Left ventricle myocardium inferior (tissue), 1 donor: ENCODE measurements around the gene SLC17A3. TPM values are rescaled to one million over a fixed set of nuclear protein-coding genes. Genes with fewer than 3 reads are reported as not detected.

Experiments
- DNase-seq: peaks from one replicate; pipeline ENCODE4 v3.0.0-alpha.2; 2020
- H3K27ac ChIP-seq: fragments of 200-600 bp; replicated peaks from 2 replicates; pipeline ENCODE4 v1.8.0; 2021
- H3K27me3 ChIP-seq: fragments of 200-600 bp; 2 replicates; pipeline ENCODE4 v1.8.0; 2021; ENCODE audit warnings: low read depth
- H3K36me3 ChIP-seq: fragments of 200-600 bp; 2 replicates; pipeline ENCODE4 v1.8.0; 2021
- H3K4me1 ChIP-seq: fragments of 200-600 bp; 2 replicates; pipeline ENCODE4 v1.8.0; 2021
- H3K4me3 ChIP-seq: fragments of 200-600 bp; 2 replicates; pipeline ENCODE4 v1.8.0; 2021; ENCODE audit warnings: mild to moderate bottlenecking, moderate library complexity
- H3K9me3 ChIP-seq: fragments of 200-600 bp; replicated peaks from 2 replicates; pipeline ENCODE4 v1.8.0; 2021
- CTCF ChIP-seq: fragments of 200-600 bp; IDR thresholded peaks from 2 replicates; pipeline ENCODE4 v1.8.0; 2021; ENCODE audit warnings: antibody characterized with exemption, mild to moderate bottlenecking, borderline replicate concordance
- intact Hi-C: fragments of 100-400 bp; cut with micrococcal nuclease; formaldehyde crosslinking; loops from one replicate; pipeline ENCODE4 v1.11.0; 2022
- total RNA-seq: library from RNA; stranded (reverse); fragmentation: NEBNext Ultra II Directional; extraction: Animal tissue kit (Norgen Biotek cat#: 25700); gene quantifications from one replicate; pipeline ENCODE4 v1.2.1, GENCODE V29; 2021
- donor health status: DM: no; HTN: yes; CAD: no; lungs with severe emphysema.

Gene SLC17A3
- total RNA-seq, 1 donor from 2014 or later = not detected

GRCh38 chr6:25898289-25898977, 24.4 kb upstream of the SLC17A3 start:
- Histone ChIP-seq H3K27me3 (peaks cover 9% of the 10 kb centered on the region), H3K36me3 (no peaks in the 10 kb centered on the region), H3K4me3 (no peak overlapping the region), H3K4me1 (no peaks in the 10 kb centered on the region), H3K9me3 (no peaks in the 10 kb centered on the region), H3K27ac (no peak overlapping the region)
- no peak for DNase-seq
- no peak for TF ChIP-seq CTCF
- intact Hi-C loops = no loop called here

- TF ChIP-seq CTCF = no peak
- Histone ChIP-seq H3K36me3 (no peaks in the 10 kb centered on the region), H3K4me1 (no peaks in the 10 kb centered on the region), H3K27ac (no peak overlapping the region), H3K4me3 (no peak overlapping the region), H3K9me3 (no peaks in the 10 kb centered on the region), H3K27me3 (no peaks in the 10 kb centered on the region)
- intact Hi-C loops = no loop called here
- no peak for DNase-seq
Observed at GRCh38 chr6:25896252-25896651, 22.2 kb upstream of the SLC17A3 start.

- no peak overlapping the region for H3K4me3 ChIP-seq
- H3K36me3 ChIP-seq = no peaks in the 10 kb centered on the region
- TF ChIP-seq CTCF = no peak
- DNase-seq = no peak
- no peaks in the 10 kb centered on the region for H3K9me3 ChIP-seq
- no peaks in the 10 kb centered on the region for H3K4me1 ChIP-seq
- H3K27me3 ChIP-seq = no peaks in the 10 kb centered on the region
- H3K27ac ChIP-seq = no peak overlapping the region
- intact Hi-C loops = no loop called here
Observed at GRCh38 chr6:25895771-25896170, 21.7 kb upstream of the SLC17A3 start.

GRCh38 chr6:25893778-25894177, 19.7 kb upstream of the SLC17A3 start:
- no peak for TF ChIP-seq CTCF
- Histone ChIP-seq H3K9me3 (no peaks in the 10 kb centered on the region), H3K4me3 (no peak overlapping the region), H3K36me3 (no peaks in the 10 kb centered on the region), H3K27me3 (no peaks in the 10 kb centered on the region), H3K4me1 (no peaks in the 10 kb centered on the region), H3K27ac (no peak overlapping the region)
- intact Hi-C loops = no loop called here
- no peak for DNase-seq

GRCh38 chr6:25892877-25893276, 18.8 kb upstream of the SLC17A3 start:
- H3K27ac ChIP-seq = no peak overlapping the region
- H3K4me1 ChIP-seq = no peaks in the 10 kb centered on the region
- H3K36me3 ChIP-seq = no peaks in the 10 kb centered on the region
- no peaks in the 10 kb centered on the region for H3K27me3 ChIP-seq
- H3K9me3 ChIP-seq = no peaks in the 10 kb centered on the region
- intact Hi-C loops = no loop called here
- H3K4me3 ChIP-seq = no peak overlapping the region
- DNase-seq = no peak
- no peak for TF ChIP-seq CTCF
